GM12801 (cell line): ENCODE measurements around the gene SSBP2.

ENCODE experiments used
- CTCF ChIP-seq: IDR thresholded peaks from one replicate; pipeline ENCODE4 v1.5.1; 2011; ENCODE audit warnings: control low read depth; ENCODE audit not compliant: insufficient read length; ENCODE audit errors: extremely low read depth

SSBP2 gene

GRCh38 chr5:81428446-81428845 is 322.5 kb downstream of the SSBP2 start:
- no peak for TF ChIP-seq CTCF

- no peak for TF ChIP-seq CTCF
Measured at GRCh38 chr5:81427566-81427965, 323.3 kb downstream of the SSBP2 start.

GRCh38 chr5:81426359-81427030 is 324.4 kb downstream of the SSBP2 start:
- TF ChIP-seq CTCF = no peak

GRCh38 chr5:81425569-81425968 is 325.3 kb downstream of the SSBP2 start:
- TF ChIP-seq CTCF = no peak

- TF ChIP-seq CTCF = no peak
Measured at GRCh38 chr5:81424728-81425127, 326.2 kb downstream of the SSBP2 start.

GRCh38 chr5:81422671-81423070 is 328.2 kb downstream of the SSBP2 start:
- no peak for TF ChIP-seq CTCF

- TF ChIP-seq CTCF = no peak
Measured at GRCh38 chr5:81420039-81420667, 330.7 kb downstream of the SSBP2 start.

- no peak for TF ChIP-seq CTCF
Measured at GRCh38 chr5:81418606-81419005, 332.3 kb downstream of the SSBP2 start.
